Gastrocnemius medialis (tissue), 4 donors: ENCODE results near the gene SPATA24. TPM values are rescaled to one million over a fixed set of nuclear protein-coding genes. Genes with fewer than 3 reads are reported as not detected.
"Not testable (repeated sequence)": the region's sequence is repeated elsewhere in the genome, so short reads cannot be mapped to it uniquely, and the experiment has no call there.

Experiments used
- ATAC-seq, 2 donors: fragments of 150-250 bp; one replicate each; pipeline ENCODE4 v1.9.1; 2016
- DNase-seq, 2 donors: peaks; one replicate each; pipeline ENCODE4 v3.0.0-alpha.2; 2019
- H3K27ac ChIP-seq, 4 donors: fragments of 200-600 bp; sonication (generic); 1 replicate in 1 of 4; 2 replicates in 3 of 4; pipeline ENCODE4 v1.5.1; 2016 to 2018; ENCODE audit warnings: mild to moderate bottlenecking in 2 of 4, moderate library complexity in 1 of 4
- H3K27me3 ChIP-seq, 3 donors: fragments of 200-600 bp; sonication (generic) in 2 of 3; 1 replicate in 1 of 3; 2 replicates in 2 of 3; pipeline versions ENCODE4 v1.5.1 to v1.6.0; 2016 to 2019; ENCODE audit warnings: mild to moderate bottlenecking in 1 of 3, moderate library complexity in 1 of 3
- H3K36me3 ChIP-seq, 2 donors: fragments of 200-600 bp; sonication (generic) in 1 of 2; one replicate each; pipeline ENCODE4 v1.5.1; 2017 to 2018
- H3K4me1 ChIP-seq, 2 donors: fragments of 200-600 bp; sonication (generic) in 1 of 2; one replicate each; pipeline ENCODE4 v1.5.1; 2016 to 2017; ENCODE audit warnings: mild to moderate bottlenecking in 2 of 2
- H3K4me3 ChIP-seq, 4 donors: fragments of 200-600 bp; sonication (generic) in 3 of 4; 1 replicate in 1 of 4; 2 replicates in 3 of 4; pipeline ENCODE4 v1.5.1; 2016 to 2019; ENCODE audit warnings: mild to moderate bottlenecking in 2 of 4
- H3K9me3 ChIP-seq, 3 donors: fragments of 200-600 bp; sonication (generic) in 2 of 3; 1 replicate in 1 of 3; 2 replicates in 2 of 3; pipeline ENCODE4 v1.5.1; 2016 to 2019
- POLR2A ChIP-seq, 2 donors: fragments of 450-650 bp; IDR thresholded peaks; one replicate each; pipeline ENCODE4 v1.6.1; 2017; ENCODE audit warnings: antibody characterized with exemption in 2 of 2, mild to moderate bottlenecking in 2 of 2, moderate library complexity in 2 of 2
- in situ Hi-C, 4 donors: fragments of 200-750 bp; cut with MboI; loops; one replicate each; pipeline versions ENCODE4 v1.15.0 to v1.8.0; 2017; ENCODE audit warnings: low sequenced_read_pairs in 4 of 4
- intact Hi-C: fragments of 100-400 bp; cut with DNase I; formaldehyde crosslinking; loops from one replicate; pipeline ENCODE4 v1.15.1; 2023; ENCODE audit warnings: low total_unique reads
- total RNA-seq, 4 donors: library from RNA; depleted of rRNA; stranded (reverse); fragments of >200 nt; gene quantifications; one replicate each; pipeline versions ENCODE4 v1.1.0 to v1.2.3, GENCODE V29; 2016
- TF ChIP-seq, protein P1 (sequence below), 5 experiments: fragments of 450-650 bp in 3 of 5; fragments of 200-600 bp in 2 of 5; sonication (generic) in 2 of 5; IDR thresholded peaks in 4 of 5; conservative IDR thresholded peaks in 1 of 5; 1 replicate in 4 of 5; 2 replicates in 1 of 5; pipeline ENCODE4 v1.5.1; 2016 to 2019; ENCODE audit warnings: antibody characterized with exemption in 5 of 5, mild to moderate bottlenecking in 3 of 5, moderate library complexity in 3 of 5

Gene SPATA24
- total RNA-seq, 4 donors from 2014 or later, result 6.8 to 24.1 (median 12.5) TPM

DNA sequence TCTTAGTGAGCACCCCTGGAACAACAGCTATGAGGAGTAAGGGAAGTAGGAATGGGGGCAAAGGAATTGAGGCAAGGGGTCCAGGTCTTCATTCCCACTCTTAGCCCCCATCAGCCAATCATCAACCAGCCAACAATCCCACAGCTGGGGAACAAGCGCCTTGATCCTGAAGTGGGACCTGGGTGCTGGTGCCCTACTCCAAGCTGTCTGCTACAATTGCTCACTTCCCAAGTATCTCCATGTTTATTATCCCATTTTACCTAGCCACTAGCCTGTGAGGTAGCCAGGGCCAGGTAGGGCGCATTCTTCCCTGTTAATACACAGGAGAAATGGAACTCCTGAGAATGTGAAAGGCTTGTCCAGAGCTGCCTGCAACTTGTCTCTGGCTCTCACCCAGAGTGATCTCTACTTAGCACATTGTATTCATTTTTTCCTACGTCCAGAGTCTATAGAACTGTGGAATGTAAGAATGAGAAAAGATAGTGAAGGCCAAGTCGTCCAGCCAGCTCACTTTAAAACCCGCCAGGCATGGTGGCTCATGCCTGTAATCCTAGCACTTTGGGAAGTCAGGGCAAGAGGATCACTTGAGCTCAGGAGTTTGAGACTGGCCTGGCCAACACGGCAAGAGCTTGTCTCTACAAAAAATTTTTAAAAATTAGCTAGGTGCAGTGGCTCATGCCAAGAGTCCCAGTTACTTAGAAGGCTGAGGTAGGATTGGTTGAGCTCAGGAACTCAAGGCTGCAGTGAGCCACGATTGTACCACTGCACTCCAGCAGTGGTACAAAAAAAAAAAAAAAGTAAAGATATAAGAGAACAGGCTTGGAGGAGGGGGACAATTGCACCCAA, 41.7 kb upstream of the SPATA24 start:
- Histone ChIP-seq H3K9me3 (no peaks in the 10 kb centered on the region), H3K27me3 (no peaks in the 10 kb centered on the region), H3K4me1 (no peaks in the 10 kb centered on the region), H3K4me3 (no peak overlapping the region), H3K27ac (no peak overlapping the region), H3K36me3 (no peaks in the 10 kb centered on the region)
- no peak for DNase-seq
- in situ Hi-C loops, result no loop called here
- no peak for TF ChIP-seq POLR2A (IDR thresholded peaks at IDR 0.05)
- TF ChIP-seq, protein P1, sequence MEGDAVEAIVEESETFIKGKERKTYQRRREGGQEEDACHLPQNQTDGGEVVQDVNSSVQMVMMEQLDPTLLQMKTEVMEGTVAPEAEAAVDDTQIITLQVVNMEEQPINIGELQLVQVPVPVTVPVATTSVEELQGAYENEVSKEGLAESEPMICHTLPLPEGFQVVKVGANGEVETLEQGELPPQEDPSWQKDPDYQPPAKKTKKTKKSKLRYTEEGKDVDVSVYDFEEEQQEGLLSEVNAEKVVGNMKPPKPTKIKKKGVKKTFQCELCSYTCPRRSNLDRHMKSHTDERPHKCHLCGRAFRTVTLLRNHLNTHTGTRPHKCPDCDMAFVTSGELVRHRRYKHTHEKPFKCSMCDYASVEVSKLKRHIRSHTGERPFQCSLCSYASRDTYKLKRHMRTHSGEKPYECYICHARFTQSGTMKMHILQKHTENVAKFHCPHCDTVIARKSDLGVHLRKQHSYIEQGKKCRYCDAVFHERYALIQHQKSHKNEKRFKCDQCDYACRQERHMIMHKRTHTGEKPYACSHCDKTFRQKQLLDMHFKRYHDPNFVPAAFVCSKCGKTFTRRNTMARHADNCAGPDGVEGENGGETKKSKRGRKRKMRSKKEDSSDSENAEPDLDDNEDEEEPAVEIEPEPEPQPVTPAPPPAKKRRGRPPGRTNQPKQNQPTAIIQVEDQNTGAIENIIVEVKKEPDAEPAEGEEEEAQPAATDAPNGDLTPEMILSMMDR (IDR thresholded peaks at IDR 0.05 in 4 of 5, conservative IDR thresholded peaks at IDR 0.05 in 1 of 5), result no peak
- intact Hi-C loops, result no loop called here
- no peak for ATAC-seq

DNA sequence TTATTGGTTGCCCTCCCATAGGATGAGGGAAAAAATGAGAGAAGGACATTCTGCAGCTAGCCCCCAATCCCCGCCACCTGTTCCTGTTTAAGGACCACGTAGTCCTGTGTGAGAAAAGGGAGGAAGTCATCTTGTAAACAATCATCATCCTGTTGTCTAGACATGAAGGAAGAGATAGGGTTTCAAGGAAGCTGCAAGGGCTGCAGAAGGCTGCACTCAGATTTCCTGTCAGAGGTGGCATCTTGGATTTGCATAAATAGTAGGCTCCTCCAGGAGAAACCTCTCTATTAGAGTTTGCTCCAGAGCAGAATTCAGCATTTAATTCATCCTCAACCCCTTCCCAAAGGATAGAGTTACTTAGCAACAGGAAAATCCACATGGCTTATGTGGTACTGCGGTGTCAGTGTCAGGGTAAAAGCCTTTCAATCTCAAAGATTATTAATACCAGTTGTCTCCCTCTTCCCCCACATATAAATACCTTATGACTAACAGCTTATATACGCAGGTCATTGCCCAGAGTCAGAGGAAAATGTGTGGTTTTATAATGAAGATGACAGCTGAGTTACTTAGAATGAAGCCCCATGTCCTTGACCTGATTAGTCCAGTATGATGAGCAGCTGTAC, 40.1 kb upstream of the SPATA24 start:
- DNase-seq, result no peak
- no peaks in the 10 kb centered on the region for H3K36me3 ChIP-seq
- intact Hi-C loops, result no loop called here

DNA sequence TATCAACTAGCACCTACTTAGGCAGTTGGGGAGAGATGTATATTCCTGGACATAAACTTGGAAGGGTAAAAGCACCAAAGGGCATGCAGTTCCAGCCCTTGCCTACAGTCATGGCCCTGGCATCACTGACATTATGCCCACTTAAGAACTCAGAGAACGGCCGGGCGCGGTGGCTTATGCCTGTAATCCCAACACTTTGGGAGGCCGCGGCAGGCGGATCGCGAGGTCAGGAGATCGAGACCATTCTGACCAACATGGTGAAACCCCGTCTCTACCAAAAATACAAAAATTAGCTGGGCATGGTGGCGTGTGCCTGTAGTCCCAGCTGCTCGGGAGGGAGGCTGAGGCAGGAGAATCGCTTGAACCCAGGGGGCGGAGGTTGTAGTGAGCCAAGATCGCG, 36.5 kb upstream of the SPATA24 start:
- H3K36me3 ChIP-seq, DNase-seq, intact Hi-C loops, H3K4me3 ChIP-seq, in situ Hi-C loops, ATAC-seq, H3K9me3 ChIP-seq, H3K27me3 ChIP-seq: not testable (repeated sequence)
- H3K4me1 ChIP-seq, result peaks cover 5 to 16% of the 10 kb centered on the region in 2 donors
- peak overlapping the region in 1 of 4 donors; percentile 99 for H3K27ac ChIP-seq

More for the DNA sequence above, 40.1 kb upstream of the SPATA24 start:
- ATAC-seq, result no peak
- Histone ChIP-seq H3K4me3 (no peak overlapping the region), H3K4me1 (peaks cover 0 to 7% of the 10 kb centered on the region in 2 donors), H3K27ac (no peak overlapping the region), H3K27me3 (no peaks in the 10 kb centered on the region), H3K9me3 (no peaks in the 10 kb centered on the region)
- TF ChIP-seq, protein P1 (IDR thresholded peaks at IDR 0.05 in 4 of 5, conservative IDR thresholded peaks at IDR 0.05 in 1 of 5), result no peak
- TF ChIP-seq POLR2A (IDR thresholded peaks at IDR 0.05), result no peak
- in situ Hi-C loops, result no loop called here

DNA sequence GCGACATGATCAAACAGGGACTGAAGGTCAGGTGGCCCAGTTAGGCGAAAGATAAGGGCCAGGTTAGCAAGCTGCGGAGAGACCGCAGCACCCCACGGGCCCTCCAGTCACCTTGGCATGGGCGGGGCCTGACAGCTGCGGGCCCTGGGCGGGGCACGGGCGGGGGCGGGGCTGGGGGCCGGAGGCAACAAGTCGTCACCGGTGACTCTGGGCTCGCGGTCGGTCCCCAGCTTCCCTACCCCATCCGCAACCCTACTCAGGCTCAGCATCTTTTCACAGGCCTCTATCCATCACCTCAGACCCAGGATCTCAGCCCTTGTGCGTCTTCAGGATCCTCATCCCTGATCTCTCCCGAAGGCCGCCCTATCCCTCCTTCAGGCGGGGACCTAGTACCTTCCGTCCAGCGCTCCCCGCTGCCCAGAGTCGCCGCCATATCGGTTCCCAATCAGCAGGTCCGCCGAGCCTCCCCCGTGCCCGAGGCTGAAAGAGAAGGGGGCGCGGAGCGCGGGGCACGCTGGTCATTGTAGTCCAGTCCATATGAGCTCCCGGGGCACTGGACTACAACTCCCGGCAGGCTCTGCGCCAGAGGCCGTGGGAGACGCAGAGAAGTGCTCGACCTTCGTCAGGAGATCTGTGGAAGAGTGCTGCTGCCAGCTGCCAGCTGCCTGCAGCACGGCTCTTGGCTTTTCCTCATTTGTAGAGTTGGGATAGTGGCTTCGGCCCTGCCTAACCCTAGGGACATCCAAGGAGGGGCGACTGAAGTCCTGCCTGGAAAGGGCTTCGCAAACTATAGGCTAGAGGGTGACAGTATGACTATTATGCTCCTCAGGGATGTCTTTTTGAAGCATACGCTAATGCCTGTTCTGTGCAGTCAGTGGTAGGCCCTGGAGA, 35.4 kb upstream of the SPATA24 start, which contains the start of gene DNAJC18:
DNAJC18 (minus strand) TSS at position 513 of the 891 bp plus-strand sequence; CDS start at position 433, 80 bp downstream.
- peak; percentile 94 for DNase-seq
- Histone ChIP-seq H3K36me3 (peaks cover 0 to 9% of the 10 kb centered on the region in 2 donors), H3K27ac (peak within 1 kb of the TSS; percentile 98 to 100 (median 99)), H3K4me1 (peaks cover 5 to 16% of the 10 kb centered on the region in 2 donors), H3K9me3 (no peaks in the 10 kb centered on the region), H3K27me3 (no peaks in the 10 kb centered on the region), H3K4me3 (peak within 1 kb of the TSS; percentile 90 to 97 (median 94))
- intact Hi-C loops, result loop anchor here (5.0 kb wide), 2 partner anchors 78 to 123 kb away; partner anchors contain the start of gene UBE2D2
- ATAC-seq, result peak; percentile 98
- TF ChIP-seq, protein P1 (IDR thresholded peaks at IDR 0.05 in 4 of 5, conservative IDR thresholded peaks at IDR 0.05 in 1 of 5), result no peak
- TF ChIP-seq POLR2A (IDR thresholded peaks at IDR 0.05), result peak; percentile 41 to 51
- in situ Hi-C loops, result no loop called here
